Effector CD4-positive, alpha-beta T cell (primary cell): ENCODE measurements around the gene EVI2A.
"Not testable (repeated sequence)": the region's sequence is repeated elsewhere in the genome, so short reads cannot be mapped to it uniquely, and the experiment has no call there.

Experiments
- DNase-seq: peaks from one replicate; pipeline ENCODE4 v3.0.0-alpha.2; 2020
- total RNA-seq: gene quantifications from one replicate; lab custom pipeline; 2026; lab: John Stamatoyannopoulos, UW

EVI2A gene
- total RNA-seq, result 45.6 reads per million, percentile 66 among the genes with 10 or more reads in this experiment

- DNase-seq, result peak; percentile 73
These were observed at the start of gene EVI2A for GRCh38 chr17:31321481-31321880. Gene EVI2A (minus strand): TSS chr17:31321622. CDS start chr17:31319013, 2,609 bp downstream.

GRCh38 chr17:31369266-31369665 lies 47.8 kb upstream of the EVI2A start:
- no peak for DNase-seq

- no peak for DNase-seq
These were observed 44.7 kb upstream of the EVI2A start for GRCh38 chr17:31366088-31366487.

- DNase-seq, result no peak
These were observed 42.6 kb upstream of the EVI2A start for GRCh38 chr17:31364012-31364411.

- no peak for DNase-seq
These were observed 36.5 kb upstream of the EVI2A start for GRCh38 chr17:31357839-31358394.

- no peak for DNase-seq
These were observed 35.7 kb upstream of the EVI2A start for GRCh38 chr17:31357091-31357490.

GRCh38 chr17:31355935-31356334 lies 34.5 kb upstream of the EVI2A start:
- DNase-seq, result no peak

GRCh38 chr17:31349454-31349853 lies 28.0 kb upstream of the EVI2A start:
- no peak for DNase-seq

GRCh38 chr17:31345191-31345747 lies 23.8 kb upstream of the EVI2A start:
- DNase-seq, result not testable (repeated sequence)

GRCh38 chr17:31339906-31340661 lies 18.7 kb upstream of the EVI2A start:
- no peak for DNase-seq

- no peak for DNase-seq
These were observed 7.8 kb upstream of the EVI2A start for GRCh38 chr17:31329221-31329620.

GRCh38 chr17:31328160-31328535 lies 6.7 kb upstream of the EVI2A start:
- no peak for DNase-seq

GRCh38 chr17:31327534-31328159 lies 6.2 kb upstream of the EVI2A start:
- DNase-seq, result no peak

- DNase-seq, result no peak
These were observed 2.1 kb upstream of the EVI2A start for GRCh38 chr17:31323551-31323950.

GRCh38 chr17:31321966-31322365 lies 544 bp upstream of the EVI2A start:
- DNase-seq, result no peak

GRCh38 chr17:31320791-31321190 lies 631 bp downstream of the EVI2A start:
- DNase-seq, result no peak

GRCh38 chr17:31320241-31320640 lies 1.2 kb downstream of the EVI2A start:
- no peak for DNase-seq

GRCh38 chr17:31318851-31319661 lies 2.4 kb downstream of the EVI2A start:
- no peak for DNase-seq

GRCh38 chr17:31318298-31318801 lies 3.1 kb downstream of the EVI2A start:
- DNase-seq, result peak; percentile 65

GRCh38 chr17:31314782-31315100 lies 6.7 kb downstream of the EVI2A start:
- no peak for DNase-seq

GRCh38 chr17:31313982-31314781 lies 7.2 kb downstream of the EVI2A start, which contains the start of gene EVI2B:
Gene EVI2B (minus strand): TSS chr17:31314054. CDS start chr17:31305609, 8,445 bp downstream.
- peak; percentile 26 for DNase-seq

GRCh38 chr17:31312223-31312622 lies 9.2 kb downstream of the EVI2A start:
- DNase-seq, result peak; percentile 23
